ENCODE results near the gene STXBP6. TPM values are rescaled to one million over a fixed set of nuclear protein-coding genes. Genes with fewer than 3 reads are reported as not detected.

The STXBP6 gene
- total RNA-seq, 4 donors from 2014 or later, result 11.9 to 30.5 (median 14.6) TPM

DNA sequence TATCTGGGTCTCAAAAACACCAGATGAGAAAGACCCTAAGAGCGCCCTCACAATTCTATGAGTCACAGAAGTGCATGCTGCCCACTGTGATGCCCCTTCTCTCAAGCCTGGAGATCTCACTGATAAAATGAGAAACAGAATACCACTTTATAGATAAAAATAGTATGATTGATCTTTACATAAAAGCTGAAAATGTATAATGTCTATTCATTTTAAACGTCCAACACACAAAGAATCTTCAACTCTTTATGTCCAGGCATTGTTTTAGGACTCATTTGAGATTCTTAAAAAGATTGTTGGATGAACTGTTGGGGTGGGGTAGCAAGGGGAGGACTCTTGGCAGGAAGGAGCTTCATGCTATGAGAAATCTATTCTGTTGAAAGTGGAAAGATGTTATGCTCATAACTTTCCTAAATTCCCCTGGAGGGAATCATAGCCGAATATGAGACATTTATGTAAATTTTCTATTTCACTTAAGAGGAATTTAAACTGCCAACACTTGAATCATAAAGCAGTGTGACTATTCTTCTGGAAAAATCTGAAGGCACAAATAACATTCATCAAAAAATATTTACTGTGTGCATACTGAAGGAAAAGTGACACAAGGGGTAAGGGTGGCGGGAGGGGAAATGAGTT lies 174.6 kb downstream of the STXBP6 start:
- H3K9me3 ChIP-seq, result no peaks in the 10 kb centered on the region
- H3K4me1 ChIP-seq, result no peaks in the 10 kb centered on the region
- H3K27me3 ChIP-seq, result no peaks in the 10 kb centered on the region
- no peak for DNase-seq
- no peak overlapping the region for H3K4me3 ChIP-seq
- no peak overlapping the region for H3K27ac ChIP-seq
- H3K36me3 ChIP-seq, result no peaks in the 10 kb centered on the region
- TF ChIP-seq, protein P1, sequence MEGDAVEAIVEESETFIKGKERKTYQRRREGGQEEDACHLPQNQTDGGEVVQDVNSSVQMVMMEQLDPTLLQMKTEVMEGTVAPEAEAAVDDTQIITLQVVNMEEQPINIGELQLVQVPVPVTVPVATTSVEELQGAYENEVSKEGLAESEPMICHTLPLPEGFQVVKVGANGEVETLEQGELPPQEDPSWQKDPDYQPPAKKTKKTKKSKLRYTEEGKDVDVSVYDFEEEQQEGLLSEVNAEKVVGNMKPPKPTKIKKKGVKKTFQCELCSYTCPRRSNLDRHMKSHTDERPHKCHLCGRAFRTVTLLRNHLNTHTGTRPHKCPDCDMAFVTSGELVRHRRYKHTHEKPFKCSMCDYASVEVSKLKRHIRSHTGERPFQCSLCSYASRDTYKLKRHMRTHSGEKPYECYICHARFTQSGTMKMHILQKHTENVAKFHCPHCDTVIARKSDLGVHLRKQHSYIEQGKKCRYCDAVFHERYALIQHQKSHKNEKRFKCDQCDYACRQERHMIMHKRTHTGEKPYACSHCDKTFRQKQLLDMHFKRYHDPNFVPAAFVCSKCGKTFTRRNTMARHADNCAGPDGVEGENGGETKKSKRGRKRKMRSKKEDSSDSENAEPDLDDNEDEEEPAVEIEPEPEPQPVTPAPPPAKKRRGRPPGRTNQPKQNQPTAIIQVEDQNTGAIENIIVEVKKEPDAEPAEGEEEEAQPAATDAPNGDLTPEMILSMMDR (IDR thresholded peaks at IDR 0.05), result no peak
- no peak for TF ChIP-seq POLR2A (IDR thresholded peaks at IDR 0.05)
- intact Hi-C loops (cut with DNase I; ENCODE audit: low total_unique reads), result no loop called here

DNA sequence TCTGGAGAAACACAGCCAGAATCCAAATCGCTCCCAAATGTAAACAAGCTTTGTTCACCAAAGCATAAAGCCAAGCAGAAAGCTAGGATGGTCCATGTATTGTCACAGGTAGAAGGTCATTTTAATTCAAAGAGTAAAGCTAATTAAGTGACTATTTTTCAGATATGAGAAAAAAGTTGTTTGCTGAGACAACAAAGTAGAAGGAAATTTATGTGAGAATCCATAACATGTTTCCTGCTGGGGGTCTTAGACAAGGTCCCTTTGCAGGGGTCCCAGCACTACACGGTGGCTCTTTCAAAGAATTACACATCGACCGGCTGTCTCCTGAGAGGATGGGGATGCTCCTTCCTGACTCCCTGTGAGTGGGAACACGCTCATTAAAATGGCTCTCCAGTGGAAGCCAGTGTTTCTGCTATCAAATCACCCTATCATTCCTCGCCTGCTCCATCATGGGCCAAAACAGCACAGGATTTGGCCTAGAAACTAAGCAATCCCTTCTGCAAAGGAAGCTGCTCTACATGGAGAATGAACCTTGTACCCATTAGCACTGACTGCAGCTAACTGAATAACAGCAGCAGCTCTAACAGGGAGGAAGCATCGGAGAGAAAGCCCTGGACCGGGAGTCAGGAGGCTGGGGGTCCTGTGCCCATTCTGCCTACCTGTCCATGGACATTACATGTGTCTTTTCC lies 175.3 kb downstream of the STXBP6 start:
- no peaks in the 10 kb centered on the region for H3K27me3 ChIP-seq
- no peak overlapping the region for H3K27ac ChIP-seq
- TF ChIP-seq, protein P1 (IDR thresholded peaks at IDR 0.05), result no peak
- TF ChIP-seq POLR2A (IDR thresholded peaks at IDR 0.05), result no peak
- no peak overlapping the region for H3K4me3 ChIP-seq
- no peaks in the 10 kb centered on the region for H3K4me1 ChIP-seq
- H3K9me3 ChIP-seq, result no peaks in the 10 kb centered on the region
- intact Hi-C loops (cut with DNase I; ENCODE audit: low total_unique reads), result no loop called here
- no peak for DNase-seq
- no peaks in the 10 kb centered on the region for H3K36me3 ChIP-seq

DNA sequence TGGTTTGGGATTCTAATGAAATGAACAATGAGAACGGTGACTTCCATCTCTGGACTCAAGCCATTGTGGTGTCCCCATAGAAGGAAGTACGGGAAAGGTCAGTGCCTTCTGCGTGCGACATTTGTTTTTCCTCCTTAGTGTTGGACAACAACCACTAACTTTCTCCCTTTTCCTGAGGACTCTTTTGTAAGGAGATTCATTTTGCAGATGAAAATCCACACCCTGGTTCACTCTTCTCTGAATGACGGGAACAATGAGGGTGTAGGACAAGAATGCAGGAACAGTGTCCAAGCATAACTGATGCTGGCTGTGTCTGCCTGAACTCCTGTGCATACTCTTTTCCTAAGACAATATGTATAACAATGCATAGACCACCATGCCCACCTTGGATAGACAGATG lies 176.4 kb downstream of the STXBP6 start:
- Histone ChIP-seq H3K4me3 (no peak overlapping the region), H3K4me1 (no peaks in the 10 kb centered on the region), H3K27ac (no peak overlapping the region), H3K36me3 (no peaks in the 10 kb centered on the region), H3K27me3 (no peaks in the 10 kb centered on the region), H3K9me3 (no peaks in the 10 kb centered on the region)
- intact Hi-C loops (cut with DNase I; ENCODE audit: low total_unique reads), result no loop called here
- TF ChIP-seq POLR2A (IDR thresholded peaks at IDR 0.05), result no peak
- TF ChIP-seq, protein P1 (IDR thresholded peaks at IDR 0.05), result no peak
- DNase-seq, result no peak

DNA sequence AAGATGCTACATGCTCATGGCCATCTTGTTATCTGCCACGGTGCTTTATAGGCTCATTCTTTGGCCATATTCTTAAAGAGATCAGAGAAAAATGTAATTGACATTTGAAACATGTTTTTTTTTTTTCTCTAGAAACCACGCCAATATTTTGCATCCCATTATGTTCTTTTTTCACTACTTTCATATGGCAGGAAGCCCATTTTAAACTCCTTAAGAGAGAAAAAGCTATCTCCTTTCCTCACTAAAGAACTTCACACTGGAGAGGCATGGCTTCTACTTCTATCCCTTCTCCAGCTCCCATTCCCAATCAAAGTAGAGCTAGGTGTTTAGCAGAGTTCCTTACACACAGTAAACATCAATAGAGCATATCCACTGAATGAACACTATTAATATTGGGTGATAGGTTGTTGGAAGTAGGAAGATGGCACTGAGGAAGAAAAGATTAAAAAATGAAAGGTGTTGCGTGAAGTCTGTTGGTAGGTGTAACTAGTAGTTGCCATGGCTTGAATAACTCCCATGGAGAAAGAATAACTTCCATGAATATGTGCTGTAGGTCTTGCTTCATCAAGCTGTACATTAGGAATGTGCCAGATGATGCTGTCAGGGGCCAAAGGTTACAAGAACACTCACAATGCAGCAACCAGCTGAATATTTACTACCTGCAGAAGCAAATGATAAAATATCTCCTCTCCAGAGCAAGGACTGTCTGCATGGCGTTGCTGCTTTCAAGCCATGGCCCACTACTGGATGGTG lies 178.8 kb downstream of the STXBP6 start:
- Histone ChIP-seq H3K27me3 (no peaks in the 10 kb centered on the region), H3K9me3 (no peaks in the 10 kb centered on the region), H3K27ac (no peak overlapping the region), H3K4me3 (no peak overlapping the region), H3K4me1 (no peaks in the 10 kb centered on the region), H3K36me3 (no peaks in the 10 kb centered on the region)
- DNase-seq, result no peak
- TF ChIP-seq POLR2A (IDR thresholded peaks at IDR 0.05), result no peak
- TF ChIP-seq, protein P1 (IDR thresholded peaks at IDR 0.05), result no peak
- intact Hi-C loops (cut with DNase I; ENCODE audit: low total_unique reads), result no loop called here

DNA sequence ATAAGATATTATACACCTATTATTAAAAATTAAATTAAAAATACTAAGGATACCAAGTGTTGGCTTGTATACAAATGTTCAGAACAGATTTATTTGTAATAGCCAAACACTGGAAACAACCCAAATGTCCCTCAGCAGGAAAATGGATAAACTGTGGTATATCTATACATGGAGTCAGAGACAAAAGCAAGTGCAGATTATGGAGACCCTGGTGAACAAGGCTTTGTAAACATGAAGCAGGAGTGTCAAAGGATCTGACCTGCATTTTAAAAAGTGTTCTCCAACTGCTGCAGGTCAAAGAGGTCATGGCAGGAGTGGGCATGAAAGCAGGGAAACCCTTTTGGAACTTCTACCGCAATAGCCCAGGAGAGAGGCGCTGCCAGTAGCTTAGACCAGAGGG lies 181.6 kb downstream of the STXBP6 start:
- DNase-seq, result no peak
- Histone ChIP-seq H3K36me3 (no peaks in the 10 kb centered on the region), H3K9me3 (no peaks in the 10 kb centered on the region), H3K4me3 (no peak overlapping the region), H3K27ac (no peak overlapping the region), H3K4me1 (no peaks in the 10 kb centered on the region), H3K27me3 (no peaks in the 10 kb centered on the region)
- TF ChIP-seq POLR2A (IDR thresholded peaks at IDR 0.05), result no peak
- TF ChIP-seq, protein P1 (IDR thresholded peaks at IDR 0.05), result no peak
- intact Hi-C loops (cut with DNase I; ENCODE audit: low total_unique reads), result no loop called here

Data from uterus (tissue), 4 donors.